ENCODE results near the gene BMPR1B.

BMPR1B gene

DNA sequence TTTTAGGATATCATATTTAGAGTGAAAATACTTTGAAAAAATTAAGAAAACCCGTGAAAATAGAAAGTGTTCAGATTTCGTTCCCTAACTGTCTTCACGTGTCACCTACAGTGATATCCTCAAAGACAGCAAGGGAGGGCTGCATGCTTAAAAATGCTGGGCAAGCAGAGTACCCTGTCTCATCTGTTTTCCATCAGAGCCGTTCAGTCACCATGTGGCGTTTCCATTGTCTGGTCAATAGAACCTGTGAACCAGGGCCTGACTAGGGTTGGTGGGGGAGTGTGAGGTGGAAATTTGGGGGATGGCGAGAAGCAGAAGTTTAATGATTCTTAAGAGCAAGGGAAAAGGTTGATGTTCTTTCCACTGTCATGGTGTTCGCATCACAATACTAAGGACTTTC lies 173.9 kb downstream of the BMPR1B start:
- TF ChIP-seq, protein P1, sequence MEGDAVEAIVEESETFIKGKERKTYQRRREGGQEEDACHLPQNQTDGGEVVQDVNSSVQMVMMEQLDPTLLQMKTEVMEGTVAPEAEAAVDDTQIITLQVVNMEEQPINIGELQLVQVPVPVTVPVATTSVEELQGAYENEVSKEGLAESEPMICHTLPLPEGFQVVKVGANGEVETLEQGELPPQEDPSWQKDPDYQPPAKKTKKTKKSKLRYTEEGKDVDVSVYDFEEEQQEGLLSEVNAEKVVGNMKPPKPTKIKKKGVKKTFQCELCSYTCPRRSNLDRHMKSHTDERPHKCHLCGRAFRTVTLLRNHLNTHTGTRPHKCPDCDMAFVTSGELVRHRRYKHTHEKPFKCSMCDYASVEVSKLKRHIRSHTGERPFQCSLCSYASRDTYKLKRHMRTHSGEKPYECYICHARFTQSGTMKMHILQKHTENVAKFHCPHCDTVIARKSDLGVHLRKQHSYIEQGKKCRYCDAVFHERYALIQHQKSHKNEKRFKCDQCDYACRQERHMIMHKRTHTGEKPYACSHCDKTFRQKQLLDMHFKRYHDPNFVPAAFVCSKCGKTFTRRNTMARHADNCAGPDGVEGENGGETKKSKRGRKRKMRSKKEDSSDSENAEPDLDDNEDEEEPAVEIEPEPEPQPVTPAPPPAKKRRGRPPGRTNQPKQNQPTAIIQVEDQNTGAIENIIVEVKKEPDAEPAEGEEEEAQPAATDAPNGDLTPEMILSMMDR (IDR thresholded peaks at IDR 0.05; ENCODE audit: extremely low read depth, missing control alignments) = no peak
- no peak for DNase-seq (ENCODE audit: low spot score)

DNA sequence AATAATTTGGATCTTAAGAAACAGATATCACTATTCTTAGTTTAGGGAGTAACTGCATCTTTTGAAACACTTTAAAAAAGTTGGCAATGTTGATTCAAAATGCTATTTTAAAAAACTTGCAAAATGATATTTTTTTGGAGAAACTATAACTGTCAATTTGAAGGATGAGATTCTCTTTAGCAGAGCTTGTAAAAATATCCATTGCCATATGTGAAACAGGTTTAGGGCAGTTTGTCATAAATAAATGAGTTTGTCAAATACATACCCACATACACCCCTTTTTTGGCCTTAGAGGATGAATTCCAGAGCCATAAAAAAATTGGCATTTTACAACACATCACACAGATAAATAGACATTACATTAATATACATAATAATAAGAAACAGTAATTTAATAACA lies 174.6 kb downstream of the BMPR1B start:
- no peak for DNase-seq (ENCODE audit: low spot score)

DNA sequence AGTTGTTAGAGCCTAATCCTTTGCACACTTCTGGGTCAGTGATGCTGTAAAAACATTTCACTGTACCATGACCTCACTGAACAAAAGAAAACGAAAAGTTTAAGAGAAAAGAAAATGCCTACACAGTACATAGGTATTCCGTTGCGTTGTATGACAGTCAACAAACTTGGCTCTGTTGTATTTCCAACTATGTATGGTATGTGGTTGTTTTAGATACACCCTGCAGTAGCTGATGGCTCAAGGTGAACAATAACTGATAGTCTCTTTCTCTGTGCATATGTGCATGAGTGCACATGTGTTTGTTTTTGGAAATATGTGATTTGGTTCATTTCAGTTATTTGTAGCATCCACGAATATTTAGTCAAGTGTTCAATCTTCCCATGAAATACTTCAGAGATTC lies 176.0 kb downstream of the BMPR1B start:
- DNase-seq (ENCODE audit: low spot score) = no peak
- TF ChIP-seq, protein P1 (IDR thresholded peaks at IDR 0.05; ENCODE audit: extremely low read depth, missing control alignments) = no peak

More for the DNA sequence above, 174.6 kb downstream of the BMPR1B start:
- TF ChIP-seq, protein P1 (IDR thresholded peaks at IDR 0.05; ENCODE audit: extremely low read depth, missing control alignments) = no peak

DNA sequence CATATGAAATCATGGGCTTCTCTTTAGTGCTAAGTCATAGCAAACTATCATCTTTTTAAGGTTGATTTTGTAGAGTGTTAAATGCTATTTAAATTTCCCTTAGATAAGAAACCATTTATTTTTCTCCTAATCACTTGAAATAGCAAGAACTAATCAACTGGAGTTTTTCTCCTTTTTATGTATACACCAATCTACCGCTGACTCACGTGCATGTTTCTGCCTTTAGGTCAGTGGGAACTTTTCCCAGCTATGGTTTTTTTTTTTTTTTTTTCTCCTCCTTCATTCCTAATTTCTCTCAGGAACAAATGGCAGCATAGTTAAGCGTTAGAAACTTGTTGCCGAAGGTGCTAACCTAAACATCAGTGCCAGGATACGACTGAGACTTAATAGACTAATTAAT lies 176.4 kb downstream of the BMPR1B start:
- TF ChIP-seq, protein P1 (IDR thresholded peaks at IDR 0.05; ENCODE audit: extremely low read depth, missing control alignments) = no peak
- no peak for DNase-seq (ENCODE audit: low spot score)

DNA sequence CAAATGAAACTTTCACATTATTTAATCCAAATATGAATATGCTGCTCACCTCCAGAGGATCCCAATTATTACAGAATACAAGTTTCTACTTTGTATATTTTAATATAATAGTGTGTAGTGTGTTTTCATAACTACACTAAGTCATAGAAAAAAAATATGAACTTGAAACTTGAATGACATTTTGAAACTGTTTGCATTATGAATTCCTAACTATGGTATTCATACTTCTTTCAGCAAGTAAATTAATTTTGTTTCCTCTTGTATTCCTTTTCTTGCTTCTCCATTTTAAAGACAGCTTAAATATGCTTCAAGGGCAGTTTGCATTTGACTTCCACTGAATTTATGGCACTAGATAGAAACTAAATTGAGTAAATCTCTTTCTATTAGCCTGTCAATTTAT lies 177.1 kb downstream of the BMPR1B start:
- TF ChIP-seq, protein P1 (IDR thresholded peaks at IDR 0.05; ENCODE audit: extremely low read depth, missing control alignments) = no peak
- DNase-seq (ENCODE audit: low spot score) = no peak

DNA sequence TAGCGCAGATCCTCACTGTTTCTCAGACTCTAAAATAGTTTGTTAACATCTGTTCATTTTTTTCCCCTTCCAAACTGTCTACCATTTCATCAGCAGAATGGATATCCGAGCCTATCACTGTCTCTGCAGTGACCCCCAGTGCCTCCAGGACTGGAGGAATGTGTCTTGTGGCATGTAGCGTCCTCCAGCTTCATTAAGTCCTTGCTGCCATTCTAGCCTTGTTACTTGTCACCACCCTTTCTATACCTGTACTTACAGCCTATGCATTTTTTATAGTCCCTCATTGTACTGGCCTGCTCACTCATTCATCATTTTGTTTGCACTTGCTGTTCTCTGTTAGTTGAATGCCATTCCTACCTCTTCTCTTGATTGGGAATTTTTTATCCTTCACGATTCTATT lies 179.1 kb downstream of the BMPR1B start:
- no peak for DNase-seq (ENCODE audit: low spot score)
- TF ChIP-seq, protein P1 (IDR thresholded peaks at IDR 0.05; ENCODE audit: extremely low read depth, missing control alignments) = no peak

DNA sequence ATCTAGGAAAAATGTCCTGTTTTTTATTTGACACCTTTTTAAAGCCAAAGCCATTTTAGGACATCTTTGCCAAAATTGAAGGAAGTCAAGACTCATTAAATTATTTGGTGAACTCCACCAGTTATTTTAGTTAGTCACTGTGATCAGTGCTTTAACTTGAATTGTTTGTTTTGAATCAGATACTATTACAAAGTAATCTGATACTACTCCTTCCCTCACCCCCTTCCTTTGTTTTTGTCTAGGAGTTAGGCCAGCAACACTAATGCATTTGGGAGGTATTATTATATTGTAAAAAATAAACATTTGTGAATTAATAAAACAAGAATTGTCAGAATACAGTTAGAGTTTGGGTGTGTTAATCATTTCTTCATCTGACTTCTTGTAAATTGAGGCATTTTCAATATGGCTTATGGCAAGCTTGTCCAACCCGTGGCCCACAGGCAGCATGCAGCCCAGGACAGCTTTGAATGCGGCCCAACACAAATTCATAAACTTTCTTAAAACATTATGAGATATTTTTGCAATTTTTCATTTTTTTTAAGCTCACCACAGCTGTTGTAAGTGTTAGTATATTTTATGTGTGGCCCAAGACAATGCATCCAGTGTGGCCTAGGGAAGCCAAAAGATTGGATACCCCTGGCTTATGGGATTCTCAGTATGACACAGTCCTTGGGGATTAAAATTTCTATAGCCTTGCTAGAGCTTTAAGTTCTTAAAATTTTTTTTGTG lies 182.2 kb downstream of the BMPR1B start:
- TF ChIP-seq, protein P1 (IDR thresholded peaks at IDR 0.05; ENCODE audit: extremely low read depth, missing control alignments) = no peak
- no peak for DNase-seq (ENCODE audit: low spot score)
